Caco-2 (cell line): Measurements from ENCODE around the gene TAF1D. TPM values are rescaled to one million over a fixed set of nuclear protein-coding genes. Genes with fewer than 3 reads are reported as not detected.

ENCODE experiments used
- BruUV-seq: library from RNA; stranded (reverse); fragments of 400-500 nt; replicated peaks from 2 replicates; lab custom pipeline; 2021; lab: Mats Ljungman, UMichigan
- CTCF ChIA-PET: fragments of 300-600 bp; sonication (Branson Sonifier 250); formaldehyde crosslinking; loops from one replicate; lab custom pipeline; 2022; ENCODE audit warnings: antibody characterized with exemption; lab: Charles Lee
- POLR2A ChIA-PET: fragments of 300-600 bp; sonication (Branson Sonifier 250); formaldehyde crosslinking; loops from one replicate; lab custom pipeline; 2022; ENCODE audit warnings: antibody characterized with exemption; lab: Charles Lee
- DNase-seq, 2 experiments: peaks; one replicate each; pipeline versions ENCODE4 v3.0.0 to v3.0.0-alpha.2; 2020 to 2022
- H3K27me3 ChIP-seq: replicated peaks from 2 replicates; pipeline ENCODE4 v1.6.0; 2011; ENCODE audit warnings: low read length; ENCODE audit not compliant: control insufficient read depth, insufficient read depth
- H3K36me3 ChIP-seq: 2 replicates; pipeline ENCODE4 v1.5.1; 2011; ENCODE audit warnings: low read length; ENCODE audit not compliant: control insufficient read depth, insufficient read depth
- H3K4me1 ChIP-seq: fragments of 250-450 bp; sonication (Bioruptor Pico); 2 replicates; pipeline ENCODE4 v1.5.1; 2020; ENCODE audit warnings: mild to moderate bottlenecking
- H3K4me3 ChIP-seq: 2 replicates; pipeline ENCODE4 v1.5.1; 2011; ENCODE audit warnings: low read depth, mild to moderate bottlenecking, control low read depth, low read length
- H3K9me3 ChIP-seq: fragments of 250-450 bp; sonication (Bioruptor Pico); 2 replicates; pipeline ENCODE4 v1.5.1; 2020; ENCODE audit warnings: mild to moderate bottlenecking, moderate library complexity
- H3K27ac Mint-ChIP-seq: one replicate; pipeline ENCODE4 v1.8.0; 2022; ENCODE audit warnings: mixed read lengths; ENCODE audit not compliant: unreplicated experiment
- H3K27me3 Mint-ChIP-seq: one replicate; pipeline ENCODE4 v1.8.0; 2022; ENCODE audit warnings: mixed read lengths; ENCODE audit not compliant: insufficient read depth, unreplicated experiment
- H3K36me3 Mint-ChIP-seq: one replicate; pipeline ENCODE4 v1.8.0; 2022; ENCODE audit warnings: mild to moderate bottlenecking, mixed read lengths; ENCODE audit not compliant: insufficient read depth, unreplicated experiment
- H3K4me1 Mint-ChIP-seq: one replicate; pipeline ENCODE4 v1.8.0; 2022; ENCODE audit warnings: low read depth, mixed read lengths; ENCODE audit not compliant: unreplicated experiment
- H3K4me3 Mint-ChIP-seq: one replicate; pipeline ENCODE4 v1.8.0; 2022; ENCODE audit warnings: mild to moderate bottlenecking, moderate library complexity, mixed read lengths; ENCODE audit not compliant: unreplicated experiment
- H3K9me3 Mint-ChIP-seq: one replicate; pipeline ENCODE4 v1.8.0; 2022; ENCODE audit warnings: mixed read lengths; ENCODE audit not compliant: unreplicated experiment
- intact Hi-C: fragments of 100-400 bp; cut with micrococcal nuclease; formaldehyde crosslinking; loops from one replicate; pipeline ENCODE4 v1.10.0; 2022; ENCODE audit not compliant: unreplicated experiment
- total RNA-seq: library from RNA; stranded (reverse); gene quantifications from 2 replicates; pipeline ENCODE4 v1.2.3, GENCODE V29; 2022
- TF ChIP-seq, protein P1 (sequence below), 2 experiments: fragments of 200-600 bp in 1 of 2; IDR thresholded peaks; 1 replicate in 1 of 2; 2 replicates in 1 of 2; pipeline versions ENCODE4 v1.5.1 to v1.8.0; 2011 to 2022; ENCODE audit warnings: antibody characterized with exemption in 1 of 2, control low read depth in 1 of 2, inconsistent platforms in 1 of 2, low read depth in 1 of 2, low read length in 1 of 2, mild to moderate bottlenecking in 1 of 2, moderate library complexity in 1 of 2; ENCODE audit not compliant: insufficient read depth in 1 of 2, severe bottlenecking in 1 of 2, unreplicated experiment in 1 of 2

The TAF1D gene
- total RNA-seq, 1 experiment from 2014 or later = 354 TPM

DNA sequence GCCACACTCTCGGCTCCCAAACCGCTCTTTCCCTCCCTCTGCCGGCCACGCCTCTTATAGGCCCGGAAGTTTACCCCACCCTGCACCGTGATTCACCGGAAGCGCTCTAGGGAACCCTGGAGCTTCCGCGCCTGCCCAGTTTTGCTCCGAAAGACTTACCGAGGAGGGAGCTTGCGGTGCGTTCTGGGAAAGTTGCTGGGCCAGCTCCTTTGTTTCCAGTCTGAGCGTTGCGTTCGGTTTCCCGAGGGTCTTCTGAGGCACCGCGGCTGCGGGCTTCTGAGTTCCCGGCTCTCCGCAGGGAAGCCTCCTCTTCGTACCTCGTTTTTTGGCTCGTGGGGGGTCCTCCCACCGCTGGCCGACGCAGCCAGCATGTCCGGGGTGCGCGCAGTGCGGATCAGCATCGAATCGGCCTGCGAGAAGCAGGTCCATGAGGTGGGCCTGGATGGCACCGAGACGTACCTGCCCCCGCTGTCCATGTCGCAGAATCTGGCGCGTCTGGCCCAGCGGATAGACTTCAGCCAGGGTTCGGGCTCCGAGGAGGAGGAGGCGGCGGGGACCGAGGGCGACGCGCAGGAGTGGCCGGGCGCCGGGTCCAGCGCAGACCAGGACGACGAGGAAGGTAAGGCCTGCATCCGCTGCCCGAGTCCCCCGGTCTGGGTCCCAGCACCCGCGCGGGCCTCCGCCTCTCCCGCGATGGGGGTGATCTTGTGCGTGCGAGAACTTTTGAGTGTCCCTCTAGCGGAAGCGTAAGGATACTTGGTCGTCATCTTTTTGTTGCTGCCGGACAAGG, 43.0 kb upstream of the TAF1D start, which contains the start of gene MED17:
MED17 (plus strand) TSS at position 138 of the 790 bp plus-strand sequence; CDS start at position 370, 232 bp downstream.
- Mint-ChIP-seq H3K36me3 (peaks cover 57% of the 10 kb centered on the region), H3K9me3 (no peaks in the 10 kb centered on the region), H3K27ac (peak within 1 kb of the TSS; percentile 62), H3K27me3 (no peaks in the 10 kb centered on the region), H3K4me3 (peak within 1 kb of the TSS; percentile 81), H3K4me1 (peaks cover 17% of the 10 kb centered on the region)
- TF ChIP-seq, protein P1, sequence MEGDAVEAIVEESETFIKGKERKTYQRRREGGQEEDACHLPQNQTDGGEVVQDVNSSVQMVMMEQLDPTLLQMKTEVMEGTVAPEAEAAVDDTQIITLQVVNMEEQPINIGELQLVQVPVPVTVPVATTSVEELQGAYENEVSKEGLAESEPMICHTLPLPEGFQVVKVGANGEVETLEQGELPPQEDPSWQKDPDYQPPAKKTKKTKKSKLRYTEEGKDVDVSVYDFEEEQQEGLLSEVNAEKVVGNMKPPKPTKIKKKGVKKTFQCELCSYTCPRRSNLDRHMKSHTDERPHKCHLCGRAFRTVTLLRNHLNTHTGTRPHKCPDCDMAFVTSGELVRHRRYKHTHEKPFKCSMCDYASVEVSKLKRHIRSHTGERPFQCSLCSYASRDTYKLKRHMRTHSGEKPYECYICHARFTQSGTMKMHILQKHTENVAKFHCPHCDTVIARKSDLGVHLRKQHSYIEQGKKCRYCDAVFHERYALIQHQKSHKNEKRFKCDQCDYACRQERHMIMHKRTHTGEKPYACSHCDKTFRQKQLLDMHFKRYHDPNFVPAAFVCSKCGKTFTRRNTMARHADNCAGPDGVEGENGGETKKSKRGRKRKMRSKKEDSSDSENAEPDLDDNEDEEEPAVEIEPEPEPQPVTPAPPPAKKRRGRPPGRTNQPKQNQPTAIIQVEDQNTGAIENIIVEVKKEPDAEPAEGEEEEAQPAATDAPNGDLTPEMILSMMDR (IDR thresholded peaks at IDR 0.05; ENCODE audit: insufficient read depth in 1 of 2, low read depth in 1 of 2, low read length in 1 of 2, severe bottlenecking in 1 of 2, unreplicated experiment in 1 of 2) = peak; percentile 72 to 76
- Histone ChIP-seq H3K36me3 (peaks cover 1% of the 10 kb centered on the region; the same call in 1 of the 2 replicates), H3K27me3 (no peaks in the 10 kb centered on the region), H3K4me1 (no peaks in the 10 kb centered on the region; the same call in 1 of the 2 replicates), H3K9me3 (no peaks in the 10 kb centered on the region), H3K4me3 (peak within 1 kb of the TSS; percentile 86)
- DNase-seq = peak; percentile 96
- intact Hi-C loops = loop anchor here (1.0 to 5.0 kb wide), 5 partner anchors 14 to 122 kb away; partner anchors contain the start of genes C11orf54, CEP295, TAF1D and VSTM5
- POLR2A ChIA-PET = interaction anchor here (0.5 to 1.8 kb wide), 22 partner anchors 9 to 1189 kb away, joined by 3 to 130 read pairs (median 4); partner anchors contain the start of genes AMOTL1, ANKRD49, C11orf54 and CEP295
- CTCF ChIA-PET = interaction anchor here (0.6 to 2.4 kb wide), 14 partner anchors 8 to 66 kb away, joined by 3 to 57 read pairs (median 4); partner anchors contain the start of genes C11orf54, TAF1D and VSTM5
- no TSS peak for BruUV-seq

DNA sequence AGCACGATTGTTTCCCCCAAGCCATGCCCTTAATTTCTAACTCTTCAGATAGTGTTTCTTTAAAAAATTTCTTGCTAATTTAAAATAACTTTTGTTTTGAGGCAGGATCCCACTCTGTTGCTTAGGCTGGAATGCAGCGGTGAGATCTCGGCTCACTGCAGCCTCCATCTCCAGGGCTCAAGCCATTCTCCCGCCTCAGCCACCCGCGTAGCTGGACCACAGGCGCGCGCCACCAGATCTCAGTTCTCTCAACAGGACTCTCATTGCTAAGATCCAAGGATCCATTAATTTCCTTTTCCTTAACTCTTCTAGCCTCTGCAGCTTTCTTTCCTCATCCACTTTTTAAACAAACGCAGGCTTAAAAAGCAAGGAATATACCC, 42.5 kb upstream of the TAF1D start:
- Histone ChIP-seq H3K36me3 (no peaks in the 10 kb centered on the region), H3K9me3 (no peaks in the 10 kb centered on the region), H3K4me1 (no peaks in the 10 kb centered on the region; the same call in 1 of the 2 replicates), H3K27me3 (no peaks in the 10 kb centered on the region), H3K4me3 (peak overlapping the region; percentile 86)
- BruUV-seq = TSS peak; percentile 65
- Mint-ChIP-seq H3K4me3 (peak overlapping the region; percentile 81), H3K36me3 (peaks cover 51% of the 10 kb centered on the region), H3K4me1 (peaks cover 17% of the 10 kb centered on the region), H3K27ac (peak overlapping the region; percentile 62), H3K27me3 (no peaks in the 10 kb centered on the region), H3K9me3 (no peaks in the 10 kb centered on the region)
- TF ChIP-seq, protein P1 (IDR thresholded peaks at IDR 0.05; ENCODE audit: insufficient read depth in 1 of 2, low read depth in 1 of 2, low read length in 1 of 2, severe bottlenecking in 1 of 2, unreplicated experiment in 1 of 2) = no peak
- intact Hi-C loops = loop anchor here (1.0 to 5.0 kb wide), 5 partner anchors 13 to 121 kb away; partner anchors contain the start of genes C11orf54, CEP295, TAF1D and VSTM5
- ChIA-PET CTCF (interaction anchor here (0.6 to 2.4 kb wide), 13 partner anchors 9 to 67 kb away, joined by 3 to 57 read pairs (median 4); partner anchors contain the start of genes C11orf54, TAF1D and VSTM5), POLR2A (interaction anchor here (0.7 to 1.8 kb wide), 21 partner anchors 8 to 1190 kb away, joined by 3 to 130 read pairs (median 4); partner anchors contain the start of genes ANKRD49, C11orf54, CEP295 and CWC15)
- peak in 1 of 2 experiments; percentile 54 for DNase-seq

DNA sequence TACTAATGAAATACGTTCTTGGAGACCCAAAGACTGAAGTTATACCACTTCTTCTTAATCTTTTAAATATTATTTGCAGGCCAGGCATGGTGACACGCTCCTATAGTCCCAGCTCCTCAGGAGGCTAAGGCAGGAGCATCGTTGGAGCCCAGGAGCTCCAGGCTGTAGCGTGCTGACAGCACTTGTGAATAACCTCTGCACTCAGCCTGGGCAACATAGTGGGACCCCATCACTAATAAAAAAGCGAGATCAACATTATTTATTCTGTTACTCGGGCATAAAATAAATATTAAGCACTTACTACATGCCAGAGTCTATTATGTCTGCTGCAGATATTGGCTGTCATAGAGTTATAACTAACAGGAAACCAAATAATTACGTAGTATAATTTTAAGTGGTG, 42.1 kb upstream of the TAF1D start:
- Mint-ChIP-seq H3K4me3 (peak overlapping the region; percentile 81), H3K36me3 (peaks cover 47% of the 10 kb centered on the region), H3K27me3 (no peaks in the 10 kb centered on the region), H3K9me3 (no peaks in the 10 kb centered on the region), H3K4me1 (peaks cover 17% of the 10 kb centered on the region), H3K27ac (no peak overlapping the region)
- ChIA-PET POLR2A (interaction anchor here (1.1 to 1.8 kb wide), 7 partner anchors 10 to 67 kb away, joined by 3 to 130 read pairs (median 6); partner anchors contain the start of genes C11orf54, TAF1D and VSTM5), CTCF (interaction anchor here (1.3 to 2.4 kb wide), 4 partner anchors 9 to 42 kb away, joined by 4 to 57 read pairs (median 4); partner anchors contain the start of genes C11orf54 and TAF1D)
- no peaks in the 10 kb centered on the region for H3K9me3 ChIP-seq
- H3K36me3 ChIP-seq = no peaks in the 10 kb centered on the region
- no peaks in the 10 kb centered on the region for H3K27me3 ChIP-seq
- no peaks in the 10 kb centered on the region; the same call in 1 of the 2 replicates for H3K4me1 ChIP-seq
- TF ChIP-seq, protein P1 (IDR thresholded peaks at IDR 0.05; ENCODE audit: insufficient read depth in 1 of 2, low read depth in 1 of 2, low read length in 1 of 2, severe bottlenecking in 1 of 2, unreplicated experiment in 1 of 2) = no peak
- intact Hi-C loops = loop anchor here (5.0 kb wide), 1 partner anchor 121 kb away; the partner anchor contains the start of gene CEP295
- peak overlapping the region; percentile 86 for H3K4me3 ChIP-seq
- no peak for DNase-seq
- no TSS peak for BruUV-seq
